K562 (cell line): ENCODE measurements around the gene MFAP3L. TPM values are rescaled to one million over a fixed set of nuclear protein-coding genes. Genes with fewer than 3 reads are reported as not detected.

Experiments
- ATAC-seq: fragments of 200-7000 bp; cut with Tn5 transposase; 3 replicates; pipeline ENCODE4 v1.9.1; 2020; ENCODE audit warnings: moderate library complexity
- BruUV-seq: library from RNA; stranded (reverse); fragments of 400-500 nt; replicated peaks from 2 replicates; lab custom pipeline; 2021; lab: Mats Ljungman, UMichigan
- CTCF ChIA-PET: fragments of 300-600 bp; formaldehyde crosslinking; extraction: SDS; loops from one replicate; lab custom pipeline; 2021; ENCODE audit warnings: low intra/inter-chr PET ratio; lab: Yijun Ruan, JAX
- POLR2A ChIA-PET: fragments of 300-600, 350-650 bp; sonication (Branson Sonifier 250); formaldehyde crosslinking; extraction: SDS; loops from one replicate; lab custom pipeline; 2021; ENCODE audit warnings: antibody characterized with exemption, inconsistent platforms; lab: Yijun Ruan, JAX
- DNase-seq, 4 experiments: peaks; one replicate each; pipeline versions ENCODE4 v3.0.0 to v3.0.0-alpha.2; 2011 to 2018; ENCODE audit warnings: low spot score in 3 of 4, mixed read lengths in 3 of 4; ENCODE audit errors: extremely low read depth in 1 of 4
- FAIRE-seq: peaks from 2 replicates; lab custom pipeline; 2011; peaks lifted over from hg19 to GRCh38; lab: Jason Lieb, UNC
- H2AFZ ChIP-seq: 2 replicates; pipeline ENCODE4 v1.6.0; 2011; ENCODE audit warnings: low read depth, low read length, control low read depth, inconsistent platforms
- H3K27ac ChIP-seq: fragments of 200-600 bp; 3 replicates; pipeline ENCODE4 v1.8.0; 2011; ENCODE audit warnings: low read depth, mild to moderate bottlenecking, control low read depth, inconsistent platforms, low read length, moderate library complexity, mixed read lengths; ENCODE audit errors: extremely low read depth
- H3K27me3 ChIP-seq, 2 experiments: fragments of 300-600 bp in 1 of 2; 2 replicates in 1 of 2; 3 replicates in 1 of 2; pipeline versions ENCODE4 v1.6.0 to v1.8.0; 2011; ENCODE audit warnings: inconsistent platforms in 2 of 2, low read length in 2 of 2, mild to moderate bottlenecking in 1 of 2, mixed read lengths in 1 of 2, moderate library complexity in 1 of 2; ENCODE audit not compliant: control insufficient read depth in 2 of 2, insufficient read depth in 2 of 2
- H3K36me3 ChIP-seq: fragments of 300-600 bp; 3 replicates; pipeline ENCODE4 v1.8.0; 2011; ENCODE audit warnings: mild to moderate bottlenecking, low read length, inconsistent platforms; ENCODE audit not compliant: control insufficient read depth, insufficient read depth
- H3K4me1 ChIP-seq, 2 experiments: fragments of 200-600 bp in 1 of 2; replicated peaks in 1 of 2; 2 replicates in 1 of 2; 3 replicates in 1 of 2; pipeline versions ENCODE4 v1.5.1 to v1.8.0; 2011; ENCODE audit warnings: inconsistent platforms in 2 of 2, low read length in 2 of 2, mild to moderate bottlenecking in 1 of 2, mixed read lengths in 1 of 2, moderate library complexity in 1 of 2; ENCODE audit not compliant: control insufficient read depth in 2 of 2, insufficient read depth in 2 of 2
- H3K4me2 ChIP-seq: 2 replicates; pipeline ENCODE4 v1.6.1; 2011; ENCODE audit warnings: low read length, control low read depth, inconsistent platforms, mixed read lengths; ENCODE audit not compliant: insufficient read depth
- H3K4me3 ChIP-seq: fragments of 200-600 bp; sonication (generic), shearing (Covaris generic); 2 replicates; pipeline ENCODE4 v1.5.1; 2016; ENCODE audit warnings: control low read depth, inconsistent platforms
- H3K79me2 ChIP-seq: fragments of 200-600 bp; 3 replicates; pipeline ENCODE4 v1.8.0; 2011; ENCODE audit warnings: low read length, inconsistent platforms; ENCODE audit not compliant: control insufficient read depth, insufficient read depth
- H3K9ac ChIP-seq, 2 experiments: 2 replicates each; pipeline versions ENCODE4 v1.6.0 to v1.6.1; 2011; ENCODE audit warnings: low read depth in 2 of 2, low read length in 2 of 2, control low read depth in 1 of 2, inconsistent platforms in 1 of 2, mild to moderate bottlenecking in 1 of 2, mixed read lengths in 1 of 2; ENCODE audit not compliant: insufficient read depth in 1 of 2
- H3K9me1 ChIP-seq: one replicate; pipeline ENCODE4 v1.6.0; 2011; ENCODE audit warnings: inconsistent platforms, mild to moderate bottlenecking, low read length, moderate library complexity; ENCODE audit not compliant: control insufficient read depth, insufficient read depth
- H3K9me3 ChIP-seq: replicated peaks from 2 replicates; pipeline ENCODE4 v1.5.1; 2011; ENCODE audit warnings: low read depth, low read length, inconsistent platforms; ENCODE audit not compliant: control insufficient read depth, insufficient read depth
- H4K20me1 ChIP-seq: replicated peaks from 2 replicates; pipeline ENCODE4 v1.6.1; 2011; ENCODE audit warnings: low read length, inconsistent platforms, mixed read lengths; ENCODE audit not compliant: control insufficient read depth, insufficient read depth
- AFF4 ChIP-seq: sonication (generic); formaldehyde crosslinking; IDR thresholded peaks from 2 replicates; pipeline ENCODE4 v1.8.0; 2023; ENCODE audit warnings: mild to moderate bottlenecking, missing genetic modification reagents
- CC2D1A ChIP-seq: fragments of 450-650 bp; IDR thresholded peaks from 2 replicates; pipeline ENCODE4 v1.6.1; 2017; ENCODE audit warnings: mild to moderate bottlenecking
- CREB1 ChIP-seq, 2 experiments: sonication (generic) in 1 of 2; formaldehyde crosslinking in 1 of 2; IDR thresholded peaks; 2 replicates each; pipeline versions ENCODE4 v1.6.1 to v1.8.0; 2012 to 2022; ENCODE audit warnings: inconsistent platforms in 1 of 2, mild to moderate bottlenecking in 1 of 2, missing genetic modification reagents in 1 of 2, moderate library complexity in 1 of 2
- E2F6 ChIP-seq, 2 experiments: IDR thresholded peaks; 2 replicates each; pipeline ENCODE4 v1.6.1; 2011; ENCODE audit warnings: borderline replicate concordance in 1 of 2, control low read depth in 1 of 2, low read depth in 1 of 2, low read length in 1 of 2, mild to moderate bottlenecking in 1 of 2, mixed read lengths in 1 of 2, moderate library complexity in 1 of 2; ENCODE audit not compliant: insufficient read depth in 1 of 2, insufficient read length in 1 of 2, poor library complexity in 1 of 2, severe bottlenecking in 1 of 2; ENCODE audit errors: extremely low read depth in 1 of 2
- ETV1 ChIP-seq: fragments of 450-650 bp; conservative IDR thresholded peaks from 2 replicates; pipeline ENCODE4 v1.6.1; 2016; ENCODE audit warnings: missing genetic modification characterization, control low read depth, low read depth, missing compliant biosample characterization
- FOXP1 ChIP-seq: sonication (generic); formaldehyde crosslinking; IDR thresholded peaks from 2 replicates; pipeline ENCODE4 v1.8.0; 2022; ENCODE audit warnings: mild to moderate bottlenecking, missing genetic modification reagents
- HNRNPLL ChIP-seq: fragments of 200-400 bp; formaldehyde crosslinking; IDR thresholded peaks from 2 replicates; pipeline ENCODE4 v1.6.1; 2017; ENCODE audit warnings: low read length, low read depth, mild to moderate bottlenecking; ENCODE audit not compliant: poor library complexity, severe bottlenecking
- NR1H2 ChIP-seq: sonication (generic); formaldehyde crosslinking; IDR thresholded peaks from 2 replicates; pipeline ENCODE4 v1.4.0; 2020; ENCODE audit warnings: mild to moderate bottlenecking, missing genetic modification reagents
- PRDM10 ChIP-seq: fragments of 450-650 bp; IDR thresholded peaks from 2 replicates; pipeline ENCODE4 v1.6.1; 2018; ENCODE audit not compliant: partially characterized antibody
- SMARCA4 ChIP-seq: fragments of 450-650 bp; IDR thresholded peaks from 2 replicates; pipeline ENCODE4 v1.6.1; 2016
- SRSF1 ChIP-seq: fragments of 200-400 bp; formaldehyde crosslinking; IDR thresholded peaks from 2 replicates; pipeline ENCODE4 v1.6.1; 2017; ENCODE audit warnings: mild to moderate bottlenecking, low read depth, low read length, moderate library complexity
- TAF1 ChIP-seq: IDR thresholded peaks from 2 replicates; pipeline ENCODE4 v1.6.1; 2011; ENCODE audit warnings: mild to moderate bottlenecking, low read length, moderate library complexity; ENCODE audit not compliant: insufficient read depth, control insufficient read depth, severe bottlenecking; ENCODE audit errors: extremely low read depth
- WGBS: fragments of 100-300 bp; shearing (Covaris generic); methylation state at CpG from one replicate; pipeline ENCODE4 v1.1.6; 2016; ENCODE audit warnings: low coverage, mixed read lengths; ENCODE audit not compliant: insufficient coverage; ENCODE audit errors: missing lambda C conversion rate; 5-methylcytosine and 5-hydroxymethylcytosine counted together
- in situ Hi-C: fragments of 300-500 bp; cut with MboI; formaldehyde crosslinking; loops from 4 replicates; pipeline ENCODE4 v1.15.0; 2018; ENCODE audit warnings: inconsistent platforms, mixed read lengths
- intact Hi-C: fragments of 100-400 bp; cut with micrococcal nuclease; formaldehyde crosslinking; loops from 2 replicates; pipeline ENCODE4 v1.14.2; 2022
- polyA plus RNA-seq, 8 experiments: library from polyadenylated mRNA; depleted of rRNA in 4 of 8; stranded (reverse) in 5 of 8; unstranded in 3 of 8; fragments of >200 nt; fragmentation: Nextera tagmentation in 2 of 8; fragmentation: Illumina TruSeq in 1 of 8; extraction: Ambion mirVana in 2 of 8; extraction: Trizol in 1 of 8; gene quantifications; 2 replicates each; pipeline versions ENCODE4 v1.2.1 to v1.2.3, GENCODE V29; 2011 to 2014; ENCODE audit warnings: inconsistent platforms in 1 of 8, missing spikeins in 1 of 8
- total RNA-seq, 7 experiments: library from RNA; depleted of rRNA in 6 of 7; stranded (reverse); fragments of >200 nt in 6 of 7; fragmentation: Illumina TruSeq in 2 of 7; extraction: Trizol in 2 of 7; gene quantifications; 2 replicates each; pipeline versions ENCODE4 v1.2.1 to v1.2.3, GENCODE V29; 2011 to 2021; ENCODE audit warnings: low replicate concordance in 1 of 7

Gene MFAP3L
- total and polyA plus RNA-seq, 9 of the 15 experiments (the other 6 are each of a cell fraction or from before 2014, with no cell fraction given), result 0.06 to 0.25 (median 0.20) TPM; not detected in 3

GRCh38 chr4:169952236-169953002 is 73.8 kb downstream of the MFAP3L start:
- CTCF ChIA-PET, result no interaction called here
- no peaks in the 10 kb centered on the region for H3K9me3 ChIP-seq
- peaks cover 0 to 2% of the 10 kb centered on the region in 2 experiments; a peak in 1 of 5 replicates for H3K27me3 ChIP-seq
- BruUV-seq, result no TSS peak
- no peaks in the 10 kb centered on the region for H4K20me1 ChIP-seq
- FAIRE-seq, result no peak
- no peak for ATAC-seq
- H3K36me3 ChIP-seq, result no peaks in the 10 kb centered on the region
- no peak overlapping the region for H3K4me3 ChIP-seq
- no peaks in the 10 kb centered on the region for H3K4me1 ChIP-seq
- no peak for TF ChIP-seq HNRNPLL
- TF ChIP-seq PRDM10, result no peak
- TF ChIP-seq CC2D1A, result no peak
- TF ChIP-seq ETV1 (tag), result no peak
- no peak for TF ChIP-seq AFF4
- TF ChIP-seq E2F6 (IDR thresholded peaks at IDR 0.05; ENCODE audit: borderline replicate concordance in 1 of 2, extremely low read depth in 1 of 2, insufficient read depth in 1 of 2, insufficient read length in 1 of 2, low read depth in 1 of 2, low read length in 1 of 2, poor library complexity in 1 of 2, severe bottlenecking in 1 of 2), result no peak
- no peak for TF ChIP-seq SMARCA4
- TF ChIP-seq TAF1, result no peak
- TF ChIP-seq FOXP1 (CRISPR knock-in tag), result no peak
- TF ChIP-seq CREB1 (IDR thresholded peaks at IDR 0.05), result no peak
- no peak for TF ChIP-seq CREB1 (CRISPR knock-in tag; IDR thresholded peaks at IDR 0.05)
- no peak for TF ChIP-seq NR1H2
- TF ChIP-seq SRSF1, result no peak
- no peaks in the 10 kb centered on the region for H3K9me1 ChIP-seq
- in situ Hi-C loops, result no loop called here
- no peak overlapping the region for H2AFZ ChIP-seq
- H3K27ac ChIP-seq, result no peak overlapping the region
- H3K9ac ChIP-seq, result no peak overlapping the region
- 2% methylated on average over 4 of the region's 4 CpGs for WGBS
- DNase-seq, result no peak
- intact Hi-C loops, result no loop called here
- no peaks in the 10 kb centered on the region for H3K79me2 ChIP-seq
- H3K4me2 ChIP-seq, result no peak overlapping the region
- POLR2A ChIA-PET, result interaction anchor here (0.6 kb wide), 1 partner anchor 36 kb away, joined by 3 read pairs; no protein-coding TSS in a partner anchor
